ENCODE data around the gene XPO1.

DNA sequence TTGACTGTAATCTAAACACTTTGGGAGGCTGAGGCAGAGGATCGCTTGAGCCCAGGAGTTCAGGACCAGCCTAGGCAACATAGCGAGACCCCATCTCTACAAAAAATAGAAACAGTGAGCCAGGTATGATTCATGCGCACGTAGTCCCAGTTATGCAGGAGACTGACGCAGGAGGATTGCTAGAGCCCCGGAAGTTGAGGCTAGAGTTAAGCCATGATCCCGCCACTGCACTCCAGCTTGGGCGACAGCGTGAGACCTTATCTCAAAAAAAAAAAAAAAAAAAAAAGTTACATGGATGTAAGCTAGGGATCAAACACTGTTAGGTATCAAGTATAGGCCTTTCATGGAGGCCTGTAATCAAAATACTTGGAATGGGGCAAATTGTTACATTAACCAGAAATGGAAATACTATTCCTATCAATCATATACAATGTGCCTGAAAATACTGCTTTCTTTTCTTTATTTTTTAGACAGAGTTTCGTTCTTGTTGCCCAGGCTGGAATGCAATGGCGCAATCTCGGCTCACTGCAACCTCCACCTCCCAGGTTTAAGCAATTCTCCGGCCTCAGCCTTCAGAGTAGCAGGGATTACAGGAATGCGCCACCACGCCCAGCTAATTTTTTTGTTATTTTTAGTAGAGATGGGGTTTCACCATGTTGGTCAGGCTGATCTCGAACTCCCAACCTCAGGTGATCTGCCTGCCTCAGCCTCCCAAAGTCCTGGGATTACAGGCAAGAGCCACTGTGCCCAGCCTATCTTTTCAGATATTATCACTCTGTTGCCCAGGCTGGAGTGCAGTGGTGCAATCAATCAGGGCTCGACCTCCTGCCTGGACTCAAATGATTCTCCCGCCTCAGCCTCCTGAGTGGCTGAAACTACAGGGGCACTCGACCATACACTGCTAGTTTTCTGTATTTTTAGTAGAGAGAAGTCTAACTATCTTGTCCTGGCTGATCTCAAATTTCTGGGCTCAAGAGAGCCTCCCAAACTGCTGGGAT lies 27.2 kb downstream of the XPO1 start:
- TF ChIP-seq, protein P1, sequence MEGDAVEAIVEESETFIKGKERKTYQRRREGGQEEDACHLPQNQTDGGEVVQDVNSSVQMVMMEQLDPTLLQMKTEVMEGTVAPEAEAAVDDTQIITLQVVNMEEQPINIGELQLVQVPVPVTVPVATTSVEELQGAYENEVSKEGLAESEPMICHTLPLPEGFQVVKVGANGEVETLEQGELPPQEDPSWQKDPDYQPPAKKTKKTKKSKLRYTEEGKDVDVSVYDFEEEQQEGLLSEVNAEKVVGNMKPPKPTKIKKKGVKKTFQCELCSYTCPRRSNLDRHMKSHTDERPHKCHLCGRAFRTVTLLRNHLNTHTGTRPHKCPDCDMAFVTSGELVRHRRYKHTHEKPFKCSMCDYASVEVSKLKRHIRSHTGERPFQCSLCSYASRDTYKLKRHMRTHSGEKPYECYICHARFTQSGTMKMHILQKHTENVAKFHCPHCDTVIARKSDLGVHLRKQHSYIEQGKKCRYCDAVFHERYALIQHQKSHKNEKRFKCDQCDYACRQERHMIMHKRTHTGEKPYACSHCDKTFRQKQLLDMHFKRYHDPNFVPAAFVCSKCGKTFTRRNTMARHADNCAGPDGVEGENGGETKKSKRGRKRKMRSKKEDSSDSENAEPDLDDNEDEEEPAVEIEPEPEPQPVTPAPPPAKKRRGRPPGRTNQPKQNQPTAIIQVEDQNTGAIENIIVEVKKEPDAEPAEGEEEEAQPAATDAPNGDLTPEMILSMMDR (IDR thresholded peaks at IDR 0.05) = no peak
- no peak for TF ChIP-seq POLR2A (IDR thresholded peaks at IDR 0.05)
